GM06990 (cell line): ENCODE results near the gene MEOX2.

Experiments
- DNase-seq: peaks from one replicate; pipeline ENCODE4 v3.0.0-alpha.2; 2011; ENCODE audit not compliant: insufficient read length; ENCODE audit errors: extremely low read depth
- H3K27me3 ChIP-seq: replicated peaks from 2 replicates; pipeline ENCODE4 v1.6.0; 2011; ENCODE audit warnings: low read length; ENCODE audit not compliant: control insufficient read depth, insufficient read depth
- H3K36me3 ChIP-seq: 2 replicates; pipeline ENCODE4 v1.5.1; 2011; ENCODE audit warnings: low read length; ENCODE audit not compliant: control insufficient read depth, insufficient read depth
- H3K4me3 ChIP-seq: replicated peaks from 2 replicates; pipeline ENCODE4 v1.5.1; 2011; ENCODE audit warnings: low read depth, mild to moderate bottlenecking, control low read depth, low read length
- TF ChIP-seq, protein P1 (sequence below): IDR thresholded peaks from 2 replicates; pipeline ENCODE4 v1.5.1; 2011; ENCODE audit warnings: low read length, control low read depth, mild to moderate bottlenecking, inconsistent platforms; ENCODE audit not compliant: insufficient read depth, poor library complexity, severe bottlenecking

MEOX2 gene

DNA sequence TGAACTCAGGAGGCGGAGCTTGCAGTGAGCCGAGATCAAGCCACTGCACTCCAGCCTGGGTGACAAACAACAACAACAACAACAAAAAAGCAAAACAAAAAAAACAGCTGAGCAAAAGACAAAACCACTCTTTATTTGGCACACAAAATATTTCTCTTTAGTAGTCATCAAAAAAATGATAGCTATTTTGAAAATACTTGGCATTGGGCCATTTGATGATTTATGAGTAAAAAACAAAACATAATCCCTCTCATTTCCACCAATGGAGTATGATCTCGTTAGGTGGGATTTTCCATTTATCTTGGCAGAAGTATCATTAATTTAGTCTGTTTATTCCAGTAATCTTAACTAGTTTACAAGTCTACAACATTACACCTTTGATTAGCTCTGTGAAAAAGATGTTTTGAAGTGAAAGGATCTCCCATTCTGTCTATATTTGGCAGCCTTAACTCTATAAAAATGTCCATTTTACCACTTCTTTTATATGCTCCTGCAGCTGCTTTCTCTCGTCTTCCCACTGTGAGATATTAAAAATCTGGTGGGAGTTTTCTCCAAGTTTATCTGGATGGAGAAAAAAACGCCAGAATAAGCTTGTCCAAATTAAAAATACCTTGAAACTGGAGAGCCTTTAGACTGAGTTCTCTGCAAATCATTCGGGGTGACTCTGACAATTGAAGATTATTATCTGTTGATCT lies 65.8 kb downstream of the MEOX2 start:
- H3K27me3 ChIP-seq: no peaks in the 10 kb centered on the region
- TF ChIP-seq, protein P1, sequence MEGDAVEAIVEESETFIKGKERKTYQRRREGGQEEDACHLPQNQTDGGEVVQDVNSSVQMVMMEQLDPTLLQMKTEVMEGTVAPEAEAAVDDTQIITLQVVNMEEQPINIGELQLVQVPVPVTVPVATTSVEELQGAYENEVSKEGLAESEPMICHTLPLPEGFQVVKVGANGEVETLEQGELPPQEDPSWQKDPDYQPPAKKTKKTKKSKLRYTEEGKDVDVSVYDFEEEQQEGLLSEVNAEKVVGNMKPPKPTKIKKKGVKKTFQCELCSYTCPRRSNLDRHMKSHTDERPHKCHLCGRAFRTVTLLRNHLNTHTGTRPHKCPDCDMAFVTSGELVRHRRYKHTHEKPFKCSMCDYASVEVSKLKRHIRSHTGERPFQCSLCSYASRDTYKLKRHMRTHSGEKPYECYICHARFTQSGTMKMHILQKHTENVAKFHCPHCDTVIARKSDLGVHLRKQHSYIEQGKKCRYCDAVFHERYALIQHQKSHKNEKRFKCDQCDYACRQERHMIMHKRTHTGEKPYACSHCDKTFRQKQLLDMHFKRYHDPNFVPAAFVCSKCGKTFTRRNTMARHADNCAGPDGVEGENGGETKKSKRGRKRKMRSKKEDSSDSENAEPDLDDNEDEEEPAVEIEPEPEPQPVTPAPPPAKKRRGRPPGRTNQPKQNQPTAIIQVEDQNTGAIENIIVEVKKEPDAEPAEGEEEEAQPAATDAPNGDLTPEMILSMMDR: no peak
- DNase-seq: no peak
- H3K4me3 ChIP-seq: no peak overlapping the region
- no peaks in the 10 kb centered on the region for H3K36me3 ChIP-seq

DNA sequence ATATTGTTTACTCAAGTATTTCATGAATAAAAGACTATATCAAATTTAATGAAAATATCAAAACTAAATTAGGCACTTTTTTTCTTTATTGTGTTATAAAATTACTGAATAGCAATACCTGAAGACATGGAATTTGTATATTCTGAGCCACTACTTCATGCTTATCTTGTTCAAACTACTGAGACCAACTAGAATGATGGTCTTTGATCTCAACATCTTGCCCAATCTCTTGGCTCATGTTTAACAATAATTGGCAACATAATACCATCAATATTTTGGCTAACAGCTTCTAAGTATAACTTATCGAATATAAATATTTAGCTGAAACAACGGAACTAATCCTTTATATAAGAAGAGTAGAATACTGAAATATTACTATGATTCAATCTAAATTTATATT lies 68.2 kb downstream of the MEOX2 start:
- TF ChIP-seq, protein P1: no peak
- Histone ChIP-seq H3K27me3 (no peaks in the 10 kb centered on the region), H3K4me3 (no peak overlapping the region), H3K36me3 (no peaks in the 10 kb centered on the region)
- DNase-seq: no peak

DNA sequence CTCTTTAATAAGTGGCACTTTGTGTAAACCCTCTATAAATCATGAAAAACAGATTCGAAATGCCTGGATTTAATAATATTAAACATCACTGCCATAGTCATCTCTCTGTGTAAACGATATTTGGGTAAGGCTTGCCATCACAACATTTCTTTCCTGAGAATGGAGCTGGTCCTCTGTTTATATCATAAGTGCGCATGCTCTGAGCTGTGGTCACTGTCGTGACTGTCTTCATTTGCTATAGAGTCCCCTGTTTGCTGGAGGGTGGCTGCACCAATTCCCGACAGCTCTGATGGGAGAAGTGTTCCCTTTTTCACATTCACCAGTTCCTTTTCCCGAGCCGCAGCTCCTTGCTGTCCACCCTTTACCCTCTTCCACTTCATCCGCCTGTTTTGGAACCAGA lies 74.3 kb downstream of the MEOX2 start:
- Histone ChIP-seq H3K27me3 (no peaks in the 10 kb centered on the region), H3K36me3 (no peaks in the 10 kb centered on the region), H3K4me3 (no peak overlapping the region)
- TF ChIP-seq, protein P1: no peak
- DNase-seq: no peak

DNA sequence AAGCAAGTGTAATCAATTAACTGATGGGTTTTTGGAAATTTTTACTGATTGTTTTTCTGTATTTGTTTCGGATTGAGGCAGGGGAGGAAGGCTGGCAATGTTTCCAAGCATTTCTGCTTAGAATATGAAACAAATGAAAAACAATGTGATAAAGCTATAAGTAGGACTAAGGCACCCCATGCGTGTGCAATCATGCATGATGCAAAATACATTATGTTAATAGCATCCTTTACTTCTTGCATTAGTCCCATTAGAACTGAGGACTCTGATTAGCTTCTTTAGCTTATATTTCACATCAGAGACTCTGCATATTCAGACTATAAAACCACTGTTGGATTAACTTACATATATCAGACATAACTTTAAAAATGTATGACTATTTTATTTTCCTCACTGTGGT lies 76.0 kb downstream of the MEOX2 start:
- DNase-seq: no peak
- TF ChIP-seq, protein P1: no peak
- no peaks in the 10 kb centered on the region for H3K36me3 ChIP-seq
- H3K27me3 ChIP-seq: no peaks in the 10 kb centered on the region
- H3K4me3 ChIP-seq: no peak overlapping the region

DNA sequence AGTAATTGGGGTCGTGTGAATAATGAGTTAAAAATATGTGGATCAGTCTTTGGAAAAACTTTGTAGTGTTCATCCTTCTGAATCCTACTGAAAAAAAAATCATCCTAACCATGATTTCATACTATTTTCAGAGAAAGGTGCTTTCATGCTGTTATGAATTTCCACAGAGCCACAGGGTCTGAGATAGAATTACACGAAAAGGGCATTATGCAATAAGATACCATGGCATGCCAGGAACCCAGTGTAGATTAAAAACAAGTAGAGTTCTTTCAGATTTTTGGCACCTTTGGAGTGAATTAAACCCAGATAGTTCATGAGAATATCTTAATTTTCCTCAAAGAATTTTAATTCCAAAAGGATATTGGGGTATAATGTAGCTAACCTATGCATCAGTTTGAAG lies 77.2 kb downstream of the MEOX2 start:
- H3K36me3 ChIP-seq: no peaks in the 10 kb centered on the region
- TF ChIP-seq, protein P1: no peak
- no peak overlapping the region for H3K4me3 ChIP-seq
- H3K27me3 ChIP-seq: no peaks in the 10 kb centered on the region
- DNase-seq: no peak
